Activated CD8-positive, alpha-beta memory T cell treated with anti-CD3 and anti-CD28 coated beads, Interleukin-2, amount 50 U/mL, for 24 hours (primary cell): ENCODE results near the gene TERB2.
A peak's percentile ranks its signal among the peaks of the same experiment; 100 is the strongest.
"Not testable (repeated sequence)": the region's sequence is repeated elsewhere in the genome, so short reads cannot be mapped to it uniquely, and the experiment has no call there.

Source experiments
- DNase-seq: peaks from one replicate; pipeline ENCODE4 v3.0.0-alpha.2; 2020; ENCODE audit errors: extremely low read depth

The TERB2 gene

GRCh38 chr15:45003731-45004410, 47.4 kb downstream of the TERB2 start:
- not testable (repeated sequence) for DNase-seq

GRCh38 chr15:45004590-45005175, 48.2 kb downstream of the TERB2 start:
- DNase-seq, result not testable (repeated sequence)

- no peak for DNase-seq
These were observed 52.6 kb downstream of the TERB2 start for GRCh38 chr15:45009046-45009445.

DNA sequence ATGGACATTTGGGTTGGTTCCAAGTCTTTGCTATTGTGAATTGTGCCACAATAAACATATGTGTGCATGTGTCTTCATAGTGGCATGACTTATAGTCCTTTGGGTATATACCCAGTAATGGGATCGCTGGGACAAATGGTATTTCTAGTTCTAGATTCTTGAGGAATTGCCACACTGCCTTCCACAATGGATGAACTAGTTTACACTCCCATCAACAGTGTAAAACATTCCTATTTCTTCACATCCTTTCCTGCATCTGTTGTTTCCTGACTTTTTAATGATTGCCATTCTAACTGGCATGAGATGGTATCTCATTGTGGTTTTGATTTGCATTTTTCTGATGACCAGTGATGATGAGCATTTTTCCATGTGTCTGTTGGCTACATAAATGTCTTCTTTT, 58.6 kb downstream of the TERB2 start:
- not testable (repeated sequence) for DNase-seq

GRCh38 chr15:45020222-45020900, 63.9 kb downstream of the TERB2 start:
- not testable (repeated sequence) for DNase-seq

GRCh38 chr15:45020901-45021259, 64.4 kb downstream of the TERB2 start:
- DNase-seq, result not testable (repeated sequence)

GRCh38 chr15:45021348-45021747, 64.9 kb downstream of the TERB2 start:
- DNase-seq, result no peak

- DNase-seq, result peak; percentile 65
These were observed 66.6 kb downstream of the TERB2 start, which contains the start of gene SORD for GRCh38 chr15:45022871-45023658. TSS of gene SORD (plus strand) at chr15:45023195. CDS start at chr15:45023284, 89 bp downstream.

DNA sequence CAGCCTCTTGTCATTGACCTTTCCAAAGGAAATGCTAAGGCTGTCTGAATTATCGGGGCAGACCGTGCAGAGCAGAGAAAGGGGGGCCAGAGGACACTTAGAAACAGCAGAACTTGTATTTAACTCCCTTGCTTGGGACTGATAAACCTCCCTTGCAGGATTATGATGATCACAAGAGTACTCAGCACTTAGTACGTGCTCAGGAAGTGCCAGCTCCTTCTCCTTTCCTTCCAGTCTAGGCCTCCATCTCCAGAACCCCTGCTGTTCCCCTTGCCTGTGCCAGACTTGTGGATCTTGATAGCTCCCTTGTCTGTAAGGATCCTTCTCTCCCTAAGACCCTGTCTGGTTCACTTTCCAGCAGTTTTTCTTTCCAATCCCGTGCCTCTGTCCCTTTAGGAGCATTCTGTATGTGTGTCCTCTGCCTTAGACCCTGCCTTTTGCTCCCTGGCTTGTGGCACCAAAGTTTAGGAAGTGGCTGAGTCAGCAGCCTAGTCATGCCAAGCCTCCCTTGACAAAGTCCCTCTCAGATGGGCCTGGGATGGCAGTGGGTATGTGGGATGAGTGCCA, 67.3 kb downstream of the TERB2 start:
- DNase-seq, result no peak

DNA sequence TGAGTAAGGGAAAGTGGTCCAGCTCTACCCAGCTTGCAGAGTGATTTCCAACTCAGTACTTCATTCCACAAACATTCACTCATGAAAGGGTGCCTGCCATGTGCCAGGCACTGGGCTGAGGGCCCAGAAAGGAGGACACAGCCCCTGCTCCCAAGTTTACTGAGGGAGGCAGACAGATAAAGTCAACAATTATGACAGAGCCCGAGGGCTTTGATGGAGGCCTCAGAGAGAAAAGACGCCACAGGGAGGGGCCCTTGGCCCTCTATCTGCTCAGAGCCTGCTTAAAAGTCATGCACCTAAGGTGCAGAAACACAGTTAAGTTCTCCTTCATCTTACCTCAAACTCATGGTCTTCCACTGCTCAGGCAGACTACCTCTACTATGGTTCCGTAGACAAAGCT, 68.2 kb downstream of the TERB2 start:
- not testable (repeated sequence) for DNase-seq

DNA sequence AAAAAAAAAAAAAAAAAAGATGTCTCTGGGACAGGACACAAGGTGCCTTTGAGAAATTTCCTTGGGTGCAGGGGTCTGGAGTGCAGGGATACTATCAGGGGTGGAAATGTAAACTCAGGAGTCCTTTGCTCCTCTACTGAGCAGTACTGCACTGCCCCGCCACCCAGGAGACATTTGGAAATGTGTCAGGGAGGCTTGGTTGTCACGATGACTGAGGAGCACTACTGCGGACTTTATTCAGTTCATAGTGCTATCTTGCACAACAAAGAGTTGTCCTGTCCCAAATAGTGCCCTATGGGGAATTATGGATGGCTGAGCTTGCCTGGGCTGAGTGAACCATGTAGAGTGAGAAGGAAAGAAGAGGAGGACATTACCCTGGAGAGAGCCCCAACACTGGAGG, 69.1 kb downstream of the TERB2 start:
- not testable (repeated sequence) for DNase-seq

DNA sequence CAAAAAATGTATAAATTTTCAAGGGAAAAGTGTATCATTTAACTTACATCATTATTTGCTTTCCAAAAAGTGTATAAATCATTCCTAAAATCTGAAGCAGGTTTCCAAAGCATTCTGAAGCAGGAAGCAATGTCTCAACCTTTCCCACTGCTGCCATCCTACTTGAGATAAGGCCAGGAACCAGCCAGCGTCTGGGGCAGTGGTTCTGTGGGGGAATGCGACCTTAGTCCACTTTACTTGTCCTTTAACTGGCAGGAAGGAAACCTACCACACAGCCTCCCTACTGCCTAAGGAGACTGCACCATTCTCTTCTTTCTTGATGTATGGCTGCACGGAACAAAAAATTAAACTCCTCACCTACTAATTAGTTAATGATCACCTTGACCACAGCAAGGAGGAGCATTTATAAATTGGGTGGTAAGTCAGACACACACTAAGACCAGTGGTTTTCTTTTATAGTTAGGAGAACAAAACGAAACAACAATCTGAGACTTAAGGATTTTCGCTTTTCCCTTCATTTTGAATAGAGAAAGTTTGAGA, 70.2 kb downstream of the TERB2 start:
- no peak for DNase-seq

GRCh38 chr15:45027220-45027619, 70.7 kb downstream of the TERB2 start:
- no peak for DNase-seq
